ENCODE measurements around the gene CERS6.

GRCh38 chr2:168449419-168449818, 6.7 kb upstream of the CERS6 start:
- no peak for TF ChIP-seq CTCF (IDR thresholded peaks at IDR 0.05)
- TF ChIP-seq POLR2A (IDR thresholded peaks at IDR 0.05) = no peak
